ENCODE results near the gene EPB41L4B.

GRCh38 chr9:109278216-109278615 is 42.6 kb downstream of the EPB41L4B start:
- TF ChIP-seq EZH2phosphoT487 (IDR thresholded peaks at IDR 0.05; ENCODE audit: borderline replicate concordance) (no peak), CTCF (conservative IDR thresholded peaks at IDR 0.05; ENCODE audit: low read length) (no peak)
